WI38 (cell line): ENCODE results near the gene RAD51C.

Source experiments
- H3K4me3 ChIP-seq: 2 replicates; pipeline ENCODE4 v1.5.1; 2011; ENCODE audit warnings: low read depth, mild to moderate bottlenecking, control low read depth, low read length
- TF ChIP-seq, protein P1 (sequence below): IDR thresholded peaks from 2 replicates; pipeline ENCODE4 v1.5.1; 2012; ENCODE audit warnings: low read depth, mild to moderate bottlenecking, control low read depth, low read length

Gene RAD51C

DNA sequence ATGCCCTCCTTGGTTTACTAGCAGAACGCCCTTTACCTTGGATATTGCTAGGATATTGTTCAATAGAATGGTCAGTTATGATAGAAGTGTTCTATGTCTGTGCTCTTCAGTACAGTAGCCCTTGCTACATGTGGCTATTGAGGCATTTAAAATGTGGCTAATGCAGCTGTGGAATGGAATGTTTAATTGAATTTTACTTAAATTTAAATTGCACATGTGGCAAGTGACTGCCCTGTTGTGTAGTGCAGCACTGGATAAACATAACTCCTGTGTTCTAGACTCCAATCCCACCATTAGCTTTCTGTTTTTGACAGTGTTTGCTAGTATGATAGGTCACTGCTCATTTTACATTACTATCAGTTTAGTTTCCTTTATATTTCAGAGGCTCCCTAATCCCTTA is 29.9 kb downstream of the RAD51C start:
- no peak overlapping the region for H3K4me3 ChIP-seq
- TF ChIP-seq, protein P1, sequence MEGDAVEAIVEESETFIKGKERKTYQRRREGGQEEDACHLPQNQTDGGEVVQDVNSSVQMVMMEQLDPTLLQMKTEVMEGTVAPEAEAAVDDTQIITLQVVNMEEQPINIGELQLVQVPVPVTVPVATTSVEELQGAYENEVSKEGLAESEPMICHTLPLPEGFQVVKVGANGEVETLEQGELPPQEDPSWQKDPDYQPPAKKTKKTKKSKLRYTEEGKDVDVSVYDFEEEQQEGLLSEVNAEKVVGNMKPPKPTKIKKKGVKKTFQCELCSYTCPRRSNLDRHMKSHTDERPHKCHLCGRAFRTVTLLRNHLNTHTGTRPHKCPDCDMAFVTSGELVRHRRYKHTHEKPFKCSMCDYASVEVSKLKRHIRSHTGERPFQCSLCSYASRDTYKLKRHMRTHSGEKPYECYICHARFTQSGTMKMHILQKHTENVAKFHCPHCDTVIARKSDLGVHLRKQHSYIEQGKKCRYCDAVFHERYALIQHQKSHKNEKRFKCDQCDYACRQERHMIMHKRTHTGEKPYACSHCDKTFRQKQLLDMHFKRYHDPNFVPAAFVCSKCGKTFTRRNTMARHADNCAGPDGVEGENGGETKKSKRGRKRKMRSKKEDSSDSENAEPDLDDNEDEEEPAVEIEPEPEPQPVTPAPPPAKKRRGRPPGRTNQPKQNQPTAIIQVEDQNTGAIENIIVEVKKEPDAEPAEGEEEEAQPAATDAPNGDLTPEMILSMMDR, result no peak

GRCh38 chr17:58722696-58723095 is 30.3 kb downstream of the RAD51C start:
- TF ChIP-seq, protein P1, result no peak
- no peak overlapping the region for H3K4me3 ChIP-seq

DNA sequence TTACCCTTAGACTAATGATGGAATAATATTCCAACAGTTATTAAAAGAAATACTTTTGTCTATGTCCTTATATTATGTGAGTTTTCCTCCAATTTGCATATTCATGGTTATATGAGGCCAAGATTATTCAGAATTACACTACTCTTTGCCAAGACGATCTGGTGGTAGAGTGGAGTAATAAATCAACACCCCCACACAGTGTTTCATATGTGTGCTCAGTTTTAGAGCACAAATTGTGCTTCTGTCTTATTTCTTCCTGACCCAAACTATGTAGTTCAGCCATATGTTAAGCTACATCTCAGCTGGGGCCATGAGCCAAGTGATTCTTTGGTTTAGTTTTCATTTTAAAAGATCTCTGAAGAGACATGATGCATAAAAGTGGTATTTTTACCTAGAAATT is 36.4 kb downstream of the RAD51C start:
- TF ChIP-seq, protein P1, result no peak

GRCh38 chr17:58730937-58731336 is 38.5 kb downstream of the RAD51C start:
- TF ChIP-seq, protein P1, result no peak

More for the DNA sequence above, 36.4 kb downstream of the RAD51C start:
- no peak overlapping the region for H3K4me3 ChIP-seq

DNA sequence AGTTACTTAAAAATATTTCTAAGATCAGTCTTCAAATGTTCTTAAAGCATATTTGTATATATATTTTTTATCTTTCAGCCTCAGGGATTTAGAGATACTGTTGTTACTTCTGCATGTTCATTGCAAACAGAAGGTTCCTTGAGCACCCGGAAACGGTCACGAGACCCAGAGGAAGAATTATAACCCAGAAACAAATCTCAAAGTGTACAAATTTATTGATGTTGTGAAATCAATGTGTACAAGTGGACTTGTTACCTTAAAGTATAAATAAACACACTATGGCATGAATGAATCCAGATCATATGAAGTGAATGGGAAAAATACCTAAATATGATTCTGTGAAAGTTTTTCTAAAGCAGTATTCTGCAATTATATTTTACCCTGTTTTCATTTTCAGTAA is 41.6 kb downstream of the RAD51C start:
- TF ChIP-seq, protein P1, result no peak
- H3K4me3 ChIP-seq, result no peak overlapping the region

More at GRCh38 chr17:58730937-58731336, 38.5 kb downstream of the RAD51C start:
- no peak overlapping the region for H3K4me3 ChIP-seq

DNA sequence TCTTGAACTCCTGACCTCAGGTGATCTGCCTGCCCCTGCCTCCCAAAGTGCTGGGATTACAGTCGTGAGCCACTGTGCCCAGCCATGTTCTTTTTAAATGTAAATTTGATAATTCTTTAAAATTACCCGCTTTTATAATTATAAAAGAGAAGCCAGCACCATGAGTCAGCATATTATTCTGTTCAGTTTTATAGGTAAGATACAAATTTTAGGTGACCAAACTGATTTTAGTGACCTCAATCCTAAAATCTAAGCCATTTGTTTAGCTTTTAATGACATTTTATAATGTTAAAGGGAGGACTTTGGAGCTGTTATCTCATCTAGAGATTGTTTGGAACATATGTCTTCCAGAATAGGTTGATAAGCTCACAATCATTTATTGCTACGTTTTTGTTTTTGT is 42.4 kb downstream of the RAD51C start:
- no peak overlapping the region for H3K4me3 ChIP-seq
- TF ChIP-seq, protein P1, result no peak

- TF ChIP-seq, protein P1, result no peak
- H3K4me3 ChIP-seq, result no peak overlapping the region
These were observed 48.8 kb downstream of the RAD51C start for GRCh38 chr17:58741121-58741625.
